ENCODE results near the gene MRGPRX4.
"Not testable (repeated sequence)": the region's sequence is repeated elsewhere in the genome, so short reads cannot be mapped to it uniquely, and the experiment has no call there.

MRGPRX4 gene

GRCh38 chr11:18172666-18173065 is at the start of gene MRGPRX4:
Gene MRGPRX4, plus strand, starts transcription at chr11:18172837. Its CDS starts 420 bp downstream, at chr11:18173257.
- Histone ChIP-seq H3K4me1 (ENCODE audit: control insufficient read depth, insufficient read depth, low read length) (no peaks in the 10 kb centered on the region), H3K27me3 (ENCODE audit: control insufficient read depth, insufficient read depth, low read length) (no peaks in the 10 kb centered on the region)

GRCh38 chr11:18131115-18131514 is 41.5 kb upstream of the MRGPRX4 start:
- H3K9ac ChIP-seq (ENCODE audit: low read depth, low read length); H3K9me3 ChIP-seq (ENCODE audit: control insufficient read depth, insufficient read depth, low read length); H3K27me3 ChIP-seq (ENCODE audit: control insufficient read depth, insufficient read depth, low read length); H3K36me3 ChIP-seq (ENCODE audit: control insufficient read depth, insufficient read depth, low read length); H3K4me1 ChIP-seq (ENCODE audit: control insufficient read depth, insufficient read depth, low read length); H3K4me3 ChIP-seq (ENCODE audit: low read depth, low read length): not testable (repeated sequence)

More at GRCh38 chr11:18172666-18173065, at the start of gene MRGPRX4:
- Histone ChIP-seq H3K4me3 (ENCODE audit: low read depth, low read length) (no peak within 1 kb of the TSS), H3K9me3 (ENCODE audit: control insufficient read depth, insufficient read depth, low read length) (no peaks in the 10 kb centered on the region), H3K36me3 (ENCODE audit: control insufficient read depth, insufficient read depth, low read length) (no peaks in the 10 kb centered on the region), H3K9ac (ENCODE audit: low read depth, low read length) (no peak within 1 kb of the TSS)

DNA sequence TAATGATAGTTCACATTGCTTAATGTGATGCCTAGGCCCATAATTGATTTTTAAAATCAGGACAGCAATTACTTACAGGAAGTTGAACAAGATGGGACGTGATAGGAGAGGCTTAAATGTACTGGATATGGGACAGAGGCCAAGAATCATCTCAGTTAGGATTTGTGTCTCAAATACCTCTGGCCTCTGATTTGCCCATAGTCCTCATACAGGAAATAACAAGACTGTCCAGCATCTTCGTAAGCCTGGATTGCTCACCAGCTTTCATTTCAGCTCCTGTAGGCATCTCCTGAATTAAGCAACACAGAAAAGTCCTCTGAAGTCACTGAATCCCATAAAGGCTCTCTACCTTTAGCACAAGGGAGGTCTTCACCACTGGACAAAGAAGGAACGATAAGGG is 40.3 kb upstream of the MRGPRX4 start, which contains the start of gene MRGPRX3:
MRGPRX3 (plus strand) TSS at position 231 of the 400 bp plus-strand sequence. CDS start 4,632 bp downstream, outside the sequence.
- Histone ChIP-seq H3K36me3 (ENCODE audit: control insufficient read depth, insufficient read depth, low read length) (no peaks in the 10 kb centered on the region), H3K4me1 (ENCODE audit: control insufficient read depth, insufficient read depth, low read length) (no peaks in the 10 kb centered on the region), H3K9me3 (ENCODE audit: control insufficient read depth, insufficient read depth, low read length) (no peaks in the 10 kb centered on the region), H3K27me3 (ENCODE audit: control insufficient read depth, insufficient read depth, low read length) (no peaks in the 10 kb centered on the region), H3K4me3 (ENCODE audit: low read depth, low read length) (no peak within 1 kb of the TSS), H3K9ac (ENCODE audit: low read depth, low read length) (no peak within 1 kb of the TSS)

GRCh38 chr11:18135308-18135707 is 37.3 kb upstream of the MRGPRX4 start:
- H3K27me3 ChIP-seq (ENCODE audit: control insufficient read depth, insufficient read depth, low read length) = no peaks in the 10 kb centered on the region

DNA sequence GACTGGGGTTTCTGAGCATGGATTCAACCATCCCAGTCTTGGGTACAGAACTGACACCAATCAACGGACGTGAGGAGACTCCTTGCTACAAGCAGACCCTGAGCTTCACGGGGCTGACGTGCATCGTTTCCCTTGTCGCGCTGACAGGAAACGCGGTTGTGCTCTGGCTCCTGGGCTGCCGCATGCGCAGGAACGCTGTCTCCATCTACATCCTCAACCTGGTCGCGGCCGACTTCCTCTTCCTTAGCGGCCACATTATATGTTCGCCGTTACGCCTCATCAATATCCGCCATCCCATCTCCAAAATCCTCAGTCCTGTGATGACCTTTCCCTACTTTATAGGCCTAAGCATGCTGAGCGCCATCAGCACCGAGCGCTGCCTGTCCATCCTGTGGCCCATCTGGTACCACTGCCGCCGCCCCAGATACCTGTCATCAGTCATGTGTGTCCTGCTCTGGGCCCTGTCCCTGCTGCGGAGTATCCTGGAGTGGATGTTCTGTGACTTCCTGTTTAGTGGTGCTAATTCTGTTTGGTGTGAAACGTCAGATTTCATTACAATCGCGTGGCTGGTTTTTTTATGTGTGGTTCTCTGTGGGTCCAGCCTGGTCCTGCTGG is 35.3 kb upstream of the MRGPRX4 start:
- no peak overlapping the region for H3K4me3 ChIP-seq (ENCODE audit: low read depth, low read length)
- no peaks in the 10 kb centered on the region for H3K36me3 ChIP-seq (ENCODE audit: control insufficient read depth, insufficient read depth, low read length)
- H3K4me1 ChIP-seq (ENCODE audit: control insufficient read depth, insufficient read depth, low read length) = no peaks in the 10 kb centered on the region
- no peak overlapping the region for H3K9ac ChIP-seq (ENCODE audit: low read depth, low read length)
- peaks cover 1% of the 10 kb centered on the region for H3K27me3 ChIP-seq (ENCODE audit: control insufficient read depth, insufficient read depth, low read length)
- no peaks in the 10 kb centered on the region for H3K9me3 ChIP-seq (ENCODE audit: control insufficient read depth, insufficient read depth, low read length)

More at GRCh38 chr11:18135308-18135707, 37.3 kb upstream of the MRGPRX4 start:
- Histone ChIP-seq H3K9ac (ENCODE audit: low read depth, low read length) (no peak overlapping the region), H3K36me3 (ENCODE audit: control insufficient read depth, insufficient read depth, low read length) (no peaks in the 10 kb centered on the region), H3K4me1 (ENCODE audit: control insufficient read depth, insufficient read depth, low read length) (no peaks in the 10 kb centered on the region), H3K4me3 (ENCODE audit: low read depth, low read length) (no peak overlapping the region), H3K9me3 (ENCODE audit: control insufficient read depth, insufficient read depth, low read length) (no peaks in the 10 kb centered on the region)

DNA sequence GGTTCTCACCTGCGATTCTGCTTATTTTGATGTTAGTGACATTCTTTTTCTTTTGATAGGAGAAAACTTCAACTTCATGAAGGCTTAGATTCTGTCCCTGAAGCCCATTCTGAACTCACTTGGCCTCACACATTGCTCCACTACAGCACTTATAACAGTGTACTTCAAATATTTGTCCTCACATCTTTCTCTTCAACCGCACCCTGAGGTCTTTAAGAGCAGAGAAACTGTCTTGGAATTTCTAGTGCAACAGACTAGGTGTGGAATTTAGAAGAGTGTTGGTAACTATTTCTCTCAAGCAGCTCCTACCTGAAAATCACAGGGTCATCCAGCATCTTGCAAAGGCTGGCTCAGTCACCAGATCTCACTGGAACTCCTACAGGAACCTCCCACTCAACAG is 32.5 kb upstream of the MRGPRX4 start:
- peaks cover 7% of the 10 kb centered on the region for H3K27me3 ChIP-seq (ENCODE audit: control insufficient read depth, insufficient read depth, low read length)
- H3K4me3 ChIP-seq (ENCODE audit: low read depth, low read length) = no peak overlapping the region
- H3K4me1 ChIP-seq (ENCODE audit: control insufficient read depth, insufficient read depth, low read length) = no peaks in the 10 kb centered on the region
- no peaks in the 10 kb centered on the region for H3K36me3 ChIP-seq (ENCODE audit: control insufficient read depth, insufficient read depth, low read length)
- H3K9me3 ChIP-seq (ENCODE audit: control insufficient read depth, insufficient read depth, low read length) = no peaks in the 10 kb centered on the region
- no peak overlapping the region for H3K9ac ChIP-seq (ENCODE audit: low read depth, low read length)

DNA sequence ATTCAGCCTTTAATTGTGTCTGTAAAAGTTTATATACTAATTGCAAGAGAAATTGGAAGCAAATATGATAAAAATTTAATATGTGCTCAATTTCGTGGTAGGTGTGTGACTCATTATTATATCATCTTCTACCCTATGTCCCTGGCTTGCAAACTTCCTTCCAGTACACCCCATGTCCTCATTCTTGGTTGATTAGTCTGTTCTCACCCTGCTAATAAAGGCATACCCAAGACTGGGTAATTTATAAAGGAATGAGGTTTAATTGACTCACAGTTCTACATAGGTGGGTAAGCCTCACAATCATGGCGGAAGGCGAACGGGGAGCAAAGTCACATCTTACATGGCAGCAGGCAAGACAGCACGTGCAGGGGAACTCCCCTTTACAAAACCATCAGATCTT is 28.4 kb upstream of the MRGPRX4 start:
- Histone ChIP-seq H3K4me3 (ENCODE audit: low read depth, low read length) (no peak overlapping the region), H3K36me3 (ENCODE audit: control insufficient read depth, insufficient read depth, low read length) (no peaks in the 10 kb centered on the region), H3K4me1 (ENCODE audit: control insufficient read depth, insufficient read depth, low read length) (no peaks in the 10 kb centered on the region), H3K9me3 (ENCODE audit: control insufficient read depth, insufficient read depth, low read length) (no peaks in the 10 kb centered on the region), H3K27me3 (ENCODE audit: control insufficient read depth, insufficient read depth, low read length) (peaks cover 7% of the 10 kb centered on the region), H3K9ac (ENCODE audit: low read depth, low read length) (no peak overlapping the region)

DNA sequence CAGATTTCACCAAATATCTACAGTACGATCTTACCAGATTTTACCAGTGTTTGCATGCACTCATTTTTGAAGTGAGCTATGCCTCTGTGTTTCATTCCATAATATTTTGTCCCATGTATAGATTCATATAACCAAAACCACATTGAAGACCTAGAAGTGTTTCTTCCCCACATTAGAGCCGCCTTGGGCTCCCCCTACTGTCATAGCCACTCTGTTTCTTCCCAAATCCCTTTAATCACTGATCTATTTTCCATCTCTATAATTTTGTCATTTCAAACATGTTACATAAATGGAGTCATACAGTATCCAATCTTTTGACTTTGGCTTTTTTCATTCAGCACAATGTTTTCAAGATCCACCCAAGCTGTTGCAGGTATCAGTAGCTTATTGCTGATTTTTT is 27.6 kb upstream of the MRGPRX4 start:
- H3K9me3 ChIP-seq (ENCODE audit: control insufficient read depth, insufficient read depth, low read length) = no peaks in the 10 kb centered on the region
- no peaks in the 10 kb centered on the region for H3K36me3 ChIP-seq (ENCODE audit: control insufficient read depth, insufficient read depth, low read length)
- no peak overlapping the region for H3K9ac ChIP-seq (ENCODE audit: low read depth, low read length)
- peaks cover 7% of the 10 kb centered on the region for H3K27me3 ChIP-seq (ENCODE audit: control insufficient read depth, insufficient read depth, low read length)
- no peaks in the 10 kb centered on the region for H3K4me1 ChIP-seq (ENCODE audit: control insufficient read depth, insufficient read depth, low read length)
- no peak overlapping the region for H3K4me3 ChIP-seq (ENCODE audit: low read depth, low read length)

DNA sequence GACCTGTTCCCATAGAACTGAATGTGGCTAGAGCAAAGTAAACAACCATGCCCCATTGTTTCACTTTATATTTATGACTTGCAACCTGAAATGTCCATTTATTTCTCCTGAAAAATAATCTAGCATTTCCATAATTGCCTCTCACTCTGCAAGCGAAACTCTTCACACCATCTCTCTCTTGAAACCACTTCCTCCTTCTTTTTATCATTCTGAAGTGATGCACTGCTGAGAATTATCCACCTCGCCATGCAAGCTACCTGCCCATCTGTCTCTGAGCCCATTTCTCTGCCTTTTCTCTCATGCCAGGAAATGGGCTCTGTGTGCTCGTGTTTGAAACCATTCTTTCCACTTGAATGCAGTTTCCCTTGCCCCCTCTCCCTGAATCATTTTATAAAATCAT is 26.8 kb upstream of the MRGPRX4 start:
- H3K4me1 ChIP-seq (ENCODE audit: control insufficient read depth, insufficient read depth, low read length) = no peaks in the 10 kb centered on the region
- H3K36me3 ChIP-seq (ENCODE audit: control insufficient read depth, insufficient read depth, low read length) = no peaks in the 10 kb centered on the region
- H3K9ac ChIP-seq (ENCODE audit: low read depth, low read length) = no peak overlapping the region
- peaks cover 7% of the 10 kb centered on the region for H3K27me3 ChIP-seq (ENCODE audit: control insufficient read depth, insufficient read depth, low read length)
- H3K4me3 ChIP-seq (ENCODE audit: low read depth, low read length) = no peak overlapping the region
- H3K9me3 ChIP-seq (ENCODE audit: control insufficient read depth, insufficient read depth, low read length) = no peaks in the 10 kb centered on the region

- no peaks in the 10 kb centered on the region for H3K9me3 ChIP-seq (ENCODE audit: control insufficient read depth, insufficient read depth, low read length)
- H3K27me3 ChIP-seq (ENCODE audit: control insufficient read depth, insufficient read depth, low read length) = no peaks in the 10 kb centered on the region
- no peaks in the 10 kb centered on the region for H3K4me1 ChIP-seq (ENCODE audit: control insufficient read depth, insufficient read depth, low read length)
- no peak overlapping the region for H3K9ac ChIP-seq (ENCODE audit: low read depth, low read length)
- no peaks in the 10 kb centered on the region for H3K36me3 ChIP-seq (ENCODE audit: control insufficient read depth, insufficient read depth, low read length)
- no peak overlapping the region for H3K4me3 ChIP-seq (ENCODE audit: low read depth, low read length)
Measured at GRCh38 chr11:18151581-18151980, 21.1 kb upstream of the MRGPRX4 start.

DNA sequence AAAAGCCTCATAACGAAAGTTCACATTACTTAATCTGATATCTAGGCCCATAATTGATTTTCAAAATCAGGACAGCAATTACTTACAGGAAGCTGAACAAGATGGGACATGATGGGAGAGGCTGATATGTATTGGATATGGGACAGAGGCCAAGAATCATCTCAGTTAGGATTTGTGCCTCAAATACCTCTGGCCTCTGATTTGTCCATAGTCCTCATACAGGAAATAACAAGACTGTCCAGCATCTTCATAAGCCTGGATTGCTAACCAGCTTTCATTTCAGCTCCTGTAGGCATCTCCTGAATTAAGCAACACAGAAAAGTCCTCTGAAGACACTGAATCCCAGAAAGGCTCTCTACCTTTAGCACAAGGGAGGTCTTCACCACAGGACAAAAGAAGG is 4.3 kb upstream of the MRGPRX4 start:
- Histone ChIP-seq H3K4me3 (ENCODE audit: low read depth, low read length) (no peak overlapping the region), H3K27me3 (ENCODE audit: control insufficient read depth, insufficient read depth, low read length) (no peaks in the 10 kb centered on the region), H3K4me1 (ENCODE audit: control insufficient read depth, insufficient read depth, low read length) (no peaks in the 10 kb centered on the region), H3K9me3 (ENCODE audit: control insufficient read depth, insufficient read depth, low read length) (no peaks in the 10 kb centered on the region), H3K9ac (ENCODE audit: low read depth, low read length) (no peak overlapping the region), H3K36me3 (ENCODE audit: control insufficient read depth, insufficient read depth, low read length) (no peaks in the 10 kb centered on the region)

GRCh38 chr11:18171377-18172000 is 1.1 kb upstream of the MRGPRX4 start:
- Histone ChIP-seq H3K36me3 (ENCODE audit: control insufficient read depth, insufficient read depth, low read length) (no peaks in the 10 kb centered on the region), H3K9ac (ENCODE audit: low read depth, low read length) (no peak overlapping the region), H3K4me1 (ENCODE audit: control insufficient read depth, insufficient read depth, low read length) (no peaks in the 10 kb centered on the region), H3K4me3 (ENCODE audit: low read depth, low read length) (no peak overlapping the region), H3K27me3 (ENCODE audit: control insufficient read depth, insufficient read depth, low read length) (no peaks in the 10 kb centered on the region), H3K9me3 (ENCODE audit: control insufficient read depth, insufficient read depth, low read length) (no peaks in the 10 kb centered on the region)

Data from iPS-15b (cell line).